Endothelial cell of umbilical vein (primary cell): Measurements from ENCODE around the gene NINJ2. TPM values are rescaled to one million over a fixed set of nuclear protein-coding genes. Genes with fewer than 3 reads are reported as not detected.

Experiments used
- BruUV-seq: library from RNA; stranded (reverse); fragments of 400-500 nt; replicated peaks from 2 replicates; lab custom pipeline; 2021; lab: Mats Ljungman, UMichigan
- CTCF ChIA-PET: fragments of 300-600, 350-600 bp; sonication (Branson Sonifier 250); formaldehyde crosslinking; loops from one replicate; lab custom pipeline; 2021; ENCODE audit warnings: antibody characterized with exemption, inconsistent platforms; lab: Charles Lee
- POLR2A ChIA-PET: fragments of 300-600, 350-600 bp; sonication (Branson Sonifier 250); formaldehyde crosslinking; loops from one replicate; lab custom pipeline; 2021; ENCODE audit warnings: antibody characterized with exemption, inconsistent platforms; lab: Charles Lee
- DNase-seq: peaks from one replicate; pipeline ENCODE4 v3.0.0-alpha.2; 2011; ENCODE audit warnings: low read depth, low spot score
- FAIRE-seq: peaks from 2 replicates; lab custom pipeline; 2011; peaks lifted over from hg19 to GRCh38; lab: Jason Lieb, UNC
- H2AFZ ChIP-seq: 2 replicates; pipeline ENCODE4 v1.6.0; 2012; ENCODE audit warnings: low read depth, low read length, control low read depth, inconsistent platforms
- H3K27ac ChIP-seq: 2 replicates; pipeline ENCODE4 v1.5.1; 2011; ENCODE audit warnings: low read depth, mild to moderate bottlenecking, control low read depth, low read length, moderate library complexity; ENCODE audit not compliant: insufficient read depth
- H3K27me3 ChIP-seq, 2 experiments: 2 replicates each; pipeline versions ENCODE4 v1.6.0 to v1.6.1; 2011; ENCODE audit warnings: low read length in 2 of 2, mixed read lengths in 1 of 2; ENCODE audit not compliant: control insufficient read depth in 2 of 2, insufficient read depth in 2 of 2
- H3K36me3 ChIP-seq, 2 experiments: 2 replicates in 1 of 2; 3 replicates in 1 of 2; pipeline ENCODE4 v1.5.1; 2011; ENCODE audit warnings: low read length in 2 of 2, mild to moderate bottlenecking in 1 of 2, moderate library complexity in 1 of 2; ENCODE audit not compliant: control insufficient read depth in 2 of 2, insufficient read depth in 2 of 2; ENCODE audit errors: extremely low read depth in 1 of 2
- H3K4me1 ChIP-seq: 3 replicates; pipeline ENCODE4 v1.5.1; 2011; ENCODE audit warnings: mild to moderate bottlenecking, low read length; ENCODE audit not compliant: control insufficient read depth, insufficient read depth; ENCODE audit errors: extremely low read depth
- H3K4me2 ChIP-seq: 2 replicates; pipeline ENCODE4 v1.6.1; 2011; ENCODE audit warnings: low read length, control low read depth, mixed read lengths; ENCODE audit not compliant: insufficient read depth
- H3K4me3 ChIP-seq, 3 experiments: fragments of 200-600 bp in 1 of 3; sonication (generic), shearing (Covaris generic) in 1 of 3; replicated peaks in 1 of 3; 2 replicates each; pipeline ENCODE4 v1.5.1; 2011 to 2016; ENCODE audit warnings: control low read depth in 3 of 3, low read length in 3 of 3, mild to moderate bottlenecking in 2 of 3, inconsistent platforms in 1 of 3, low read depth in 1 of 3, moderate library complexity in 1 of 3; ENCODE audit not compliant: insufficient read depth in 1 of 3
- H3K79me2 ChIP-seq: 2 replicates; pipeline ENCODE4 v1.6.0; 2012; ENCODE audit warnings: low read length, inconsistent platforms; ENCODE audit not compliant: control insufficient read depth, insufficient read depth
- H3K9ac ChIP-seq: replicated peaks from 2 replicates; pipeline ENCODE3; 2011; ENCODE audit warnings: low read length, control low read depth; ENCODE audit not compliant: insufficient read depth; ENCODE audit errors: extremely low read depth
- H3K9me1 ChIP-seq: replicated peaks from 3 replicates; pipeline ENCODE4 v1.6.0; 2011; ENCODE audit warnings: mild to moderate bottlenecking, low read length; ENCODE audit not compliant: control insufficient read depth, insufficient read depth; ENCODE audit errors: extremely low read depth
- H3K9me3 ChIP-seq: replicated peaks from 2 replicates; pipeline ENCODE4 v1.5.1; 2012; ENCODE audit warnings: low read length, inconsistent platforms; ENCODE audit not compliant: control insufficient read depth, insufficient read depth
- H4K20me1 ChIP-seq: replicated peaks from 2 replicates; pipeline ENCODE3; 2011; ENCODE audit warnings: mild to moderate bottlenecking, low read length; ENCODE audit not compliant: control insufficient read depth, insufficient read depth; ENCODE audit errors: extremely low read depth
- EZH2 ChIP-seq: IDR thresholded peaks from 2 replicates; pipeline ENCODE4 v1.6.1; 2012; ENCODE audit warnings: borderline replicate concordance, low read depth, mild to moderate bottlenecking, moderate library complexity, low read length, inconsistent platforms; ENCODE audit not compliant: severe bottlenecking
- FOS ChIP-seq: IDR thresholded peaks from 2 replicates; pipeline ENCODE4 v1.6.1; 2011; ENCODE audit warnings: mild to moderate bottlenecking, low read length, moderate library complexity, borderline replicate concordance; ENCODE audit not compliant: insufficient read depth
- GATA2 ChIP-seq: IDR thresholded peaks from 2 replicates; pipeline ENCODE4 v1.7.0; 2011; ENCODE audit warnings: low read depth, mild to moderate bottlenecking, moderate library complexity, mixed read lengths, low read length; ENCODE audit not compliant: insufficient read length, insufficient read depth
- JUN ChIP-seq: IDR thresholded peaks from 2 replicates; pipeline ENCODE4 v1.6.1; 2011; ENCODE audit warnings: borderline replicate concordance, low read depth; ENCODE audit not compliant: insufficient read length, insufficient read depth
- MYC ChIP-seq: IDR thresholded peaks from one replicate; pipeline ENCODE4 v1.6.1; 2011; ENCODE audit warnings: mild to moderate bottlenecking, low read depth, low read length
- POLR2A ChIP-seq: IDR thresholded peaks from 2 replicates; pipeline ENCODE4 v1.6.1; 2012; ENCODE audit warnings: low read depth, mild to moderate bottlenecking, control low read depth, low read length
- POLR2AphosphoS5 ChIP-seq: IDR thresholded peaks from 2 replicates; pipeline ENCODE4 v1.6.1; 2012; ENCODE audit warnings: low read depth, mild to moderate bottlenecking, control low read depth, low read length, moderate library complexity; ENCODE audit not compliant: insufficient read depth
- dilution Hi-C: fragments of 300-500 bp; cut with MboI; formaldehyde crosslinking; loops from one replicate; pipeline ENCODE4 v1.15.0; 2019; ENCODE audit warnings: low sequenced_read_pairs; ENCODE audit not compliant: extremely low pct_ligation_motif_present
- intact Hi-C: fragments of 100-400 bp; cut with micrococcal nuclease; formaldehyde crosslinking; loops from one replicate; pipeline ENCODE4 v1.10.0; 2022
- polyA plus RNA-seq, 4 experiments: library from polyadenylated mRNA; depleted of rRNA in 3 of 4; stranded (reverse) in 3 of 4; unstranded in 1 of 4; fragments of >200 nt; gene quantifications; 2 replicates each; pipeline versions ENCODE4 v1.2.1 to v1.2.3, GENCODE V29; 2011 to 2012; ENCODE audit warnings: missing spikeins in 1 of 4
- total RNA-seq: library from RNA; stranded (reverse); gene quantifications from 2 replicates; pipeline ENCODE4 v1.2.3, GENCODE V29; 2021
- TF ChIP-seq, protein P1 (sequence below), 2 donors: IDR thresholded peaks; 1 replicate in 1 of 2; 2 replicates in 1 of 2; pipeline ENCODE4 v1.5.1; 2011; ENCODE audit warnings: low read length in 2 of 2, mild to moderate bottlenecking in 2 of 2, moderate library complexity in 2 of 2, control low read depth in 1 of 2, inconsistent platforms in 1 of 2, low read depth in 1 of 2; ENCODE audit not compliant: insufficient read depth in 1 of 2; ENCODE audit errors: extremely low read depth in 1 of 2
- TF ChIP-seq, protein P2 (sequence below): IDR thresholded peaks from 2 replicates; pipeline ENCODE4 v1.6.1; 2011; ENCODE audit not compliant: insufficient read depth, insufficient read length

NINJ2 gene
- total and polyA plus RNA-seq, 2 donors (not counting 3 experiments of a cell fraction or from before 2014, with no cell fraction given), result 0.75 to 4.4 TPM

GRCh38 chr12:563787-564298 lies 99.4 kb downstream of the NINJ2 start:
- Histone ChIP-seq H3K36me3 (no peaks in the 10 kb centered on the region), H3K4me1 (no peaks in the 10 kb centered on the region), H2AFZ (no peak overlapping the region), H3K27me3 (peaks cover 3 to 10% of the 10 kb centered on the region in 2 experiments), H3K27ac (no peak overlapping the region), H3K79me2 (no peaks in the 10 kb centered on the region), H3K4me3 (no peak overlapping the region), H3K9me3 (no peaks in the 10 kb centered on the region), H3K4me2 (no peak overlapping the region), H4K20me1 (no peaks in the 10 kb centered on the region), H3K9ac (no peak overlapping the region), H3K9me1 (no peaks in the 10 kb centered on the region)
- no TSS peak for BruUV-seq
- no peak for FAIRE-seq
- no peak for DNase-seq
- dilution Hi-C loops (no loop called here), intact Hi-C loops (no loop called here)
- TF ChIP-seq GATA2 (no peak), JUN (no peak), MYC (no peak), POLR2A (no peak), POLR2AphosphoS5 (no peak), EZH2 (no peak), FOS (no peak)
- TF ChIP-seq, protein P1, sequence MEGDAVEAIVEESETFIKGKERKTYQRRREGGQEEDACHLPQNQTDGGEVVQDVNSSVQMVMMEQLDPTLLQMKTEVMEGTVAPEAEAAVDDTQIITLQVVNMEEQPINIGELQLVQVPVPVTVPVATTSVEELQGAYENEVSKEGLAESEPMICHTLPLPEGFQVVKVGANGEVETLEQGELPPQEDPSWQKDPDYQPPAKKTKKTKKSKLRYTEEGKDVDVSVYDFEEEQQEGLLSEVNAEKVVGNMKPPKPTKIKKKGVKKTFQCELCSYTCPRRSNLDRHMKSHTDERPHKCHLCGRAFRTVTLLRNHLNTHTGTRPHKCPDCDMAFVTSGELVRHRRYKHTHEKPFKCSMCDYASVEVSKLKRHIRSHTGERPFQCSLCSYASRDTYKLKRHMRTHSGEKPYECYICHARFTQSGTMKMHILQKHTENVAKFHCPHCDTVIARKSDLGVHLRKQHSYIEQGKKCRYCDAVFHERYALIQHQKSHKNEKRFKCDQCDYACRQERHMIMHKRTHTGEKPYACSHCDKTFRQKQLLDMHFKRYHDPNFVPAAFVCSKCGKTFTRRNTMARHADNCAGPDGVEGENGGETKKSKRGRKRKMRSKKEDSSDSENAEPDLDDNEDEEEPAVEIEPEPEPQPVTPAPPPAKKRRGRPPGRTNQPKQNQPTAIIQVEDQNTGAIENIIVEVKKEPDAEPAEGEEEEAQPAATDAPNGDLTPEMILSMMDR (IDR thresholded peaks at IDR 0.05; ENCODE audit: extremely low read depth in 1 of 2, insufficient read depth in 1 of 2, low read depth in 1 of 2, low read length in 2 of 2), result no peak
- TF ChIP-seq, protein P2, sequence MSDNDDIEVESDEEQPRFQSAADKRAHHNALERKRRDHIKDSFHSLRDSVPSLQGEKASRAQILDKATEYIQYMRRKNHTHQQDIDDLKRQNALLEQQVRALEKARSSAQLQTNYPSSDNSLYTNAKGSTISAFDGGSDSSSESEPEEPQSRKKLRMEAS, result no peak
- CTCF ChIA-PET, result interaction anchor here (1.4 kb wide), 1 partner anchor 529 kb away, joined by 5 read pairs; no protein-coding TSS in a partner anchor
- POLR2A ChIA-PET, result no interaction called here
